GM21381 (cell line): ENCODE data around the gene CDK5.

Experiments
- ATAC-seq: cut with Tn5 transposase; IDR thresholded peaks from one replicate; pipeline ENCODE4 v1.9.1; 2021; ENCODE audit warnings: mild to moderate bottlenecking, moderate library complexity; ENCODE audit not compliant: unreplicated experiment

The CDK5 gene

GRCh38 chr7:151087245-151088018 lies 29.7 kb upstream of the CDK5 start:
- ATAC-seq, result peak; percentile 19

- no peak for ATAC-seq
These were observed 29.1 kb upstream of the CDK5 start for GRCh38 chr7:151086802-151087244.

- ATAC-seq, result peak; percentile 37
These were observed 28.3 kb upstream of the CDK5 start, which contains the start of gene AGAP3 for GRCh38 chr7:151085691-151086620. TSS of gene AGAP3 (plus strand) at chr7:151086475. CDS start at chr7:151086742, 267 bp downstream.

- no peak for ATAC-seq
These were observed 27.6 kb upstream of the CDK5 start for GRCh38 chr7:151085329-151085690.

GRCh38 chr7:151083824-151084160 lies 26.1 kb upstream of the CDK5 start:
- no peak for ATAC-seq

GRCh38 chr7:151083071-151083823 lies 25.6 kb upstream of the CDK5 start, which contains the start of gene TMUB1:
TSS of gene TMUB1 (minus strand) at chr7:151083493. CDS start at chr7:151082563, 930 bp downstream.
- ATAC-seq, result peak; percentile 42

GRCh38 chr7:151082141-151083070 lies 24.7 kb upstream of the CDK5 start:
- no peak for ATAC-seq

GRCh38 chr7:151081170-151082101 lies 23.7 kb upstream of the CDK5 start:
- ATAC-seq, result peak; percentile 1

GRCh38 chr7:151080522-151081169 lies 22.9 kb upstream of the CDK5 start, which contains the start of gene FASTK:
TSS of gene FASTK (minus strand) at chr7:151080809. CDS start at chr7:151080766, 43 bp downstream.
- peak; percentile 65 for ATAC-seq

GRCh38 chr7:151080067-151080521 lies 22.4 kb upstream of the CDK5 start:
- ATAC-seq, result no peak

GRCh38 chr7:151079199-151079910 lies 21.7 kb upstream of the CDK5 start:
- no peak for ATAC-seq

- no peak for ATAC-seq
These were observed 20.7 kb upstream of the CDK5 start for GRCh38 chr7:151078233-151079040.

- no peak for ATAC-seq
These were observed 20.1 kb upstream of the CDK5 start for GRCh38 chr7:151077705-151078232.

GRCh38 chr7:151076863-151077704 lies 19.4 kb upstream of the CDK5 start:
- no peak for ATAC-seq

- no peak for ATAC-seq
These were observed 18.3 kb upstream of the CDK5 start for GRCh38 chr7:151075978-151076426.

GRCh38 chr7:151075662-151075971 lies 17.9 kb upstream of the CDK5 start:
- ATAC-seq, result no peak
